GM10266 (cell line): ENCODE measurements around the gene POU6F2.

Experiments
- DNase-seq: peaks from one replicate; pipeline ENCODE4 v3.0.0; 2012; ENCODE audit errors: extremely low spot score
- TF ChIP-seq, protein P1 (sequence below): IDR thresholded peaks from 2 replicates; pipeline ENCODE4 v1.5.1; 2012; ENCODE audit warnings: mild to moderate bottlenecking, low read depth; ENCODE audit not compliant: control insufficient read depth, insufficient read depth; ENCODE audit errors: missing control alignments

Gene POU6F2

DNA sequence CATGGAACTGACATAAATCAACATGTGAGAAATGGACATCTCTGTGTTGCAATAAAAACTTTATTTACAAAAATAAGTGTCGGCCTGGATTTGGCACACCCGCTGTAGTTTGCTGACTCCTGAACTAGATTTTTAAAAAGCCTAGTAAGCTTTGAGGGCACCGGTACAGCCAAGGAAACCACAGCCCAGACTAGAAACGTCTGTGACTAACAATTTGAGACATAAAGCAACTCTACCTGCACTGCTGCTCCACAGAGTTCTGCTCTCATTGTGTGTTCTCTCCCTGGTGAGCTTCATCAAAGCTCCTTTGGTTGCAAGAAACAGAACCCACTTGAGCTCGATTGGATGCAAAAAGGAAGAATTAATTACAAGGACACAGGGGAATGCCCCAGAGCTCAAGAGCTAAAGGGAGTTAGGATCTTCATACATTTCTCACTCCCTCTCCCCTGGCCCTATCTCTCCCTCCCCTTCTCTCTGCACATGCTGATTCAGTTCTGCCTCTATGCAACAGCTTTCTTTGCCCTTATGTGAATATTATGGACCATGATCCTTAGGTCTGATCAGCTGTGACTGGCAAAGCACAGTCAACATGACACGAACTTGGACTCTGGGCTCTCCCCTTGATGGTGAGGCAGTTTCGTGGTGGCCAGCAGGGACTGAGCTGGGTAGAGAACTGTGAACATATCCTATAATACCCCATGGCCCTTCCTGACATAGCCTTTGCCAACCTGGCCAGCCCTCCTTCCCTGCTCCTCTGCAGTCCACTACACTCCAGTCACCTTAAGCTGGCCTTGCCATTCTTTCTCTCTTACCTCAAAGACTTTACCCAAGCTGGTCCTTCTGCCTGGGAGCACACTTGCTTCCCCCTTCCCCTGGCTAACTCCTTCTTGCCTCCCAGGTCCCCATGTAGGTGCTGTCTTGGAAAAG, 511.0 kb downstream of the POU6F2 start:
- TF ChIP-seq, protein P1, sequence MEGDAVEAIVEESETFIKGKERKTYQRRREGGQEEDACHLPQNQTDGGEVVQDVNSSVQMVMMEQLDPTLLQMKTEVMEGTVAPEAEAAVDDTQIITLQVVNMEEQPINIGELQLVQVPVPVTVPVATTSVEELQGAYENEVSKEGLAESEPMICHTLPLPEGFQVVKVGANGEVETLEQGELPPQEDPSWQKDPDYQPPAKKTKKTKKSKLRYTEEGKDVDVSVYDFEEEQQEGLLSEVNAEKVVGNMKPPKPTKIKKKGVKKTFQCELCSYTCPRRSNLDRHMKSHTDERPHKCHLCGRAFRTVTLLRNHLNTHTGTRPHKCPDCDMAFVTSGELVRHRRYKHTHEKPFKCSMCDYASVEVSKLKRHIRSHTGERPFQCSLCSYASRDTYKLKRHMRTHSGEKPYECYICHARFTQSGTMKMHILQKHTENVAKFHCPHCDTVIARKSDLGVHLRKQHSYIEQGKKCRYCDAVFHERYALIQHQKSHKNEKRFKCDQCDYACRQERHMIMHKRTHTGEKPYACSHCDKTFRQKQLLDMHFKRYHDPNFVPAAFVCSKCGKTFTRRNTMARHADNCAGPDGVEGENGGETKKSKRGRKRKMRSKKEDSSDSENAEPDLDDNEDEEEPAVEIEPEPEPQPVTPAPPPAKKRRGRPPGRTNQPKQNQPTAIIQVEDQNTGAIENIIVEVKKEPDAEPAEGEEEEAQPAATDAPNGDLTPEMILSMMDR: no peak
- no peak for DNase-seq

DNA sequence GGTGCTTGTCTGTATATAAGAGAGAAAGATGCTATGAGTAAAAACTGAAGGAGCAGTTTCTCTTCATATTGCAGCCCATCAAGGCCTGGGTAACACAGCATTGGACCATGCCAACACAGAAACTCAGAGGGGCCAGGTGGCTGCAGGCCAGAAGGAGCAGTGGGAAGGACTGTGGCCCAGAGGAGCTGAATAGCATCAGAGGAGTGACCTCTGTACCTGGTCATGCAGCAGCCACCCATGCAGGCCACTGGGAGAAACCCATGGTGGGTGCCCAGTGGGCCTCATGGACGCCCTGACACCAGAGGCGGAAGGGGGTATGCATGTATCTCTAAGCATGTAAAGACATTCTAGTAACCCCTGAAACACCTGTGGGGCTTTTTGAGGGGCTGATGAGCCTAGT, 512.6 kb downstream of the POU6F2 start:
- DNase-seq: no peak
- TF ChIP-seq, protein P1: no peak

DNA sequence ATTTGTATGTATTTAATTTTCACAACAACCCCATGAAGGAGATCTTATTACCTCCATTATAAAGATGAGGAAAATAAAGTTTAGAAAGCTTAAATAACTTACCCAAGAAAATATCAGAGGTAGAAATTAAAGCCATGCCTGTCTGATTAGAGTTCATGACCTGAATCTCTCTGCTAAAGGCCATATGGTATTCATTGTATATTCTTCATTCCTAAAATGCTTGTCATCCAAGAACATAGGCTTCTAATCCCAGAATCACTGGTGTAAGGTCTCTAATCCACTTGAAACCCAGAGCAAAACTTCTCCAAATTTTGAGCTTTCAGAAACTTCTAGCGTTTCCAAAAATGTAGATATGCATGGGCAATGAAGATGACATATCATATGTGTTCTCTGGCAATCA, 516.2 kb downstream of the POU6F2 start:
- no peak for DNase-seq

DNA sequence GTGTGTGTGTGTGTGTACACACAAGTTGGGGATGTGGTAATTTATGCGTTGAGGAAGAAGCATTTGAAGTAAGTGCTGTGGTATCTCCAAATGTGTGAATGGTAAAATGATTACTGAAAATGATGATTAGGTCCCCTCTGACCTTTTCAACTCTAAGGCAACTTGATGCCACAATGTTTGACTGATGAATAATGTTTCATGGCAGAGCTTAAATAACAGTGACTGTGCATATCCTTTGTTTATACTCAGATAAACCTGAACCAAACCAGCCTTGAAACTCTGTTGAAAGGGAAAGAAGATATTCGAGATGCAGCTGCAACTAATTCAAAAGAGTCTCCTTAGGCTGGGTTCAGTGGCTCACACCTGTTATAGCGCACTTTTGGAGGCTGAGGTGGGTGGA, 523.6 kb downstream of the POU6F2 start:
- no peak for DNase-seq

More for the DNA sequence above, 516.2 kb downstream of the POU6F2 start:
- TF ChIP-seq, protein P1: no peak

DNA sequence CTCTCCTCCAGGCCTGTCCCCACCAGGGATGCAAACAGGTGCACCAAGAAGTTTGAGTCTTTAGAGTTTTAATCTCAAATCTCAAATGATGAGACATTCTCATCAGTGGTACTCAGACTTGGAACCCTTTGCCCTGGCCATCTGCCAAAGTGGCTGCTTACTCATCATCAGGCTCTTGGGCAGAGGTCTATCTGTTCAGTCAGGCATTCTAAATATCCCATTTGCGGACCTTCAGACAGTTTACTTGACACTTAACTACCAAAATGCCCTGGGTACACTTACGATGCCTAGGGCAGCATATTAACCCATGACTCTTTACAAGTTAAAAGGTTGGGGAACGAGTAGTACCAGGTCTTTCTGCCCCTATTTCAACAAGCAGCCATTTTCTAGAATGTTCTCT, 527.3 kb downstream of the POU6F2 start:
- TF ChIP-seq, protein P1: no peak
- no peak for DNase-seq

More for the DNA sequence above, 523.6 kb downstream of the POU6F2 start:
- TF ChIP-seq, protein P1: no peak

DNA sequence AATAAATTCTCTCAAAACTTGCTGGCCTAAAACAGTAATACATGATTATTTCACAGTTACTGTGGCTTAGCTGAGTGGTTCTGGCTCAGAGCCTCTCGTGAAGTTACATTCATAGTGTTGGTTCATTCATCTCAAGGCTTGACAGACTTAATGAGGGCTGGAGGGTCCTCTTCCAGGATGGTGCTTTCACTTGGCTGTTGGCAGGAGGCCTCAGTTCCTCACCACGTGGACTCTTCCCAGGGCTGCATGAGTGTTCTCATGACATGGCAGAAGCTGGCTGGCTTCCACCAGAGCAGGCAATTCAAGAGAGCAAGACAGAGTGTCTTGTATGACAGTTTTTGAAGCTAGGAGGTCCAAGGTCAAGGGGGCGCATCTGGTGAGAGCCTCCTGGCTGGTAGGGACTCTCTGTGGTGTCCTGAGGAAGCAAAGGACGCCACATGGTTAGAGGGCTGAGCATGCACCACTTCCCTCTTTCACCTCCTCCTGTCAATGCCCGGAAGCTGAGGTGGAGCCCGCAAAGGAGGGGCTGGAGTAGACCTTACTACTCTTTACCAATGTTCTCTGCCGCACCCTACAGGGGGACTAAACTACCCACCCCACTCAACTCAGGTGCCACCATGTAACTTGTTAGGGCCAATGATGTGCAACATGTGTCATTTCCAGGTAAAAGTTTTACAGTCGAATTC, 530.3 kb downstream of the POU6F2 start:
- DNase-seq: no peak
- TF ChIP-seq, protein P1: no peak

DNA sequence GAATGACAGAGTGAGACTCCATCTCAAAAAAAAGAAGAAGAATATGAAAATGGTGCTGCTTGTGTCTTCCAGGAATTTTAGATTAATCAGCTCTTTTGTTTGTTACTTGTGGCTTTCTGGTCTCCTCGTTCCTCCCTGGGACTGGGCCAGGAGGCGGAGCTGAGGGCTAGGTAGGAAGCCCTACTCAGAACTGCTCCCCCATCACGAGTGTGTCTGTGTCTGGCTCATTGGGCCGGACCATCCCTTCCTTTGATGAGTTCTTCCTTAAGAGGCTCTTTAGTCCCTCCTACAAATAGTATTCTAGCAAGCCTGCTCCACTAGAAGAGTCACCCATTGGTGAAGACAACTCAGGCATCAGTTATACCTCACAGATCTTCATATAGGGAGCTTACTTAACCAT, 531.7 kb downstream of the POU6F2 start:
- no peak for DNase-seq
- TF ChIP-seq, protein P1: no peak
